NB4 (cell line): ENCODE results near the gene TBX10.

Experiments
- DNase-seq: peaks from one replicate; pipeline ENCODE4 v3.0.0; 2010; ENCODE audit warnings: low read depth
- H3K4me3 ChIP-seq: one replicate; pipeline ENCODE4 v1.5.1; 2011; ENCODE audit warnings: mild to moderate bottlenecking, low read depth, low read length, moderate library complexity
- CTCF ChIP-seq: IDR thresholded peaks from one replicate; pipeline ENCODE4 v1.5.1; 2012; ENCODE audit warnings: low read depth, low read length
- MYC ChIP-seq: IDR thresholded peaks from 2 replicates; pipeline ENCODE4 v1.6.1; 2011; ENCODE audit warnings: low read depth, low read length
- POLR2A ChIP-seq: IDR thresholded peaks from 2 replicates; pipeline ENCODE4 v1.6.1; 2011; ENCODE audit warnings: mild to moderate bottlenecking; ENCODE audit not compliant: insufficient read length; ENCODE audit errors: extremely low read depth
- TF ChIP-seq, protein P1 (sequence below): IDR thresholded peaks from 2 replicates; pipeline ENCODE4 v1.6.1; 2011; ENCODE audit warnings: low read depth, low read length

The TBX10 gene

DNA sequence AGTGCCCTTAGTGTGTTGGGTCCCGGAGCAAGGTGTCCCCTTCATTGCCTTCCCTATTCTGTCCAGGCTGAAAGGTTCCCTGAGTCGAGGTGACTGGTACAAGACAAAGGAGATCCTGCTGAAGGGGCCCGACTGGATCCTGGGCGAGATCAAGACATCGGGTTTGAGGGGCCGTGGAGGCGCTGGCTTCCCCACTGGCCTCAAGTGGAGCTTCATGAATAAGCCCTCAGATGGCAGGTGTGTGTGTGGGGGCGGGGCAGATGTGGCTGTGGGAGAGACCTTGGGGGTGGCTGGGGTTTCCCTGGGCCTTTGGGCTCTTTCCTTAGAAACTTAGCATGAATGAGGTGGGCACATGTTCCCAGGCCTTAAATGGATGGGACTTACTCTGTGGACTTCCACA, 31.1 kb downstream of the TBX10 start:
- TF ChIP-seq POLR2A = no peak
- no peak for TF ChIP-seq MYC
- TF ChIP-seq, protein P1, sequence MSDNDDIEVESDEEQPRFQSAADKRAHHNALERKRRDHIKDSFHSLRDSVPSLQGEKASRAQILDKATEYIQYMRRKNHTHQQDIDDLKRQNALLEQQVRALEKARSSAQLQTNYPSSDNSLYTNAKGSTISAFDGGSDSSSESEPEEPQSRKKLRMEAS = no peak
- no peak for TF ChIP-seq CTCF
- no peak for DNase-seq
- H3K4me3 ChIP-seq = no peak overlapping the region

DNA sequence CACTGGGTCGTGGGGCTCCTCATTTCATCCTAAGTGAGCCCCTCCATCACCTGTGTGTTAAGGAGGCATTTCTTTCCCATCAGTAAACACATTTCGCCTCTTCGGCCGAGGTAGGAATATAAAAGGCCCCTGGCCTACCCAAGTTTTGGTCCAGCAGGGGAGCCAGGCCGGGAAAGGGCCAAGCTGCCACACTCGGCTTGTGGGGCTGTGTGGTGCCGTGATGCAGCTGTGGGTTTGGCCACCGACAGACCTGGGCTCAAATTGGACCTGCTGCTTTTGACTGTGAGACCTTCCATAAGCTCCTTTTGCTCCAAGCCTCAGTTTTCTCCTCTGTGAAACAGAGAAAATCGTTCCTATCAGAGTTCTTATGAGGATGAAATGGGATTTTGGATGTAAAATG, 32.1 kb downstream of the TBX10 start:
- peak overlapping the region; percentile 92 for H3K4me3 ChIP-seq
- no peak for TF ChIP-seq POLR2A
- no peak for TF ChIP-seq CTCF
- TF ChIP-seq, protein P1 = no peak
- no peak for TF ChIP-seq MYC
- DNase-seq = no peak

DNA sequence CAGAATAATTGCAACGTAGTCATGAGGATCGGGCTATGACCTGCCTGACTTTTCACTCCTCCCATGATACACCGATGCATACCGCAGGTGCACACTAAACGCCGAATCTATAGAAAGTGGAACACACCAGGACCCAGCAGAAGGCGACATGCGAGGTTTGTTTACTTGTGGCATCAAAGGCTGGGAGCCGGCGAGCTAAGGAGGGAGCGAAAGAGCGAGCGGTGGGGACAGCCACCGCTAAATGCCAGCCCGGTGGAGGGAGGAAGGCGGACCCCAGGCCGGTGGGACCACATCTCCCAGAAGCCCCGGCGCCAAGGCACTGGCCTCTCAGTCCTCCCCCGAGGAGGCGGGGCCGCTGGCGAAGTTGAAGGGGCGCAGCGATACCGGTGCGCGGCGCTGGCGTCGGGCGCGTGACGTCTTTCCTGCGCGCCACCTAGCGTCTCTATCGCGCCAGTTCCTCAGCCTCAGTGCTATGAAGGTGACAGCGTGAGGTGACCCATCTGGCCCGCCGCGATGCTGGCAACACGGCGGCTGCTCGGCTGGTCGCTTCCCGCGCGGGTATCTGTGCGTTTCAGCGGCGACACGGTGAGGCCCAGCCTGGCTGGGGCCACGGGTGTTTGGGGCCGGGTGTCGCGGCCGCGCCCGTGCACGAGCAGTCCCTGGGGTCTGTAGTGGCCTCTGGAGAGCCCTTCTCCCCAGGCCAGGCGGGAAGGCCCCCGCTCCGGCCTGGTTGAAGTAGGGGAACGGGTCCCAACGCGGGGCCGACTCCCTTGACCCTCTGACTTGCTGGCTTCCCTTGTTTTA, 32.9 kb downstream of the TBX10 start, which contains the start of gene NDUFV1:
Gene NDUFV1, plus strand, starts transcription at position 445 of the 804 bp plus-strand sequence. Its CDS starts 69 bp downstream, at position 514.
- peak; percentile 97 for DNase-seq
- H3K4me3 ChIP-seq = peak within 1 kb of the TSS; percentile 92
- TF ChIP-seq CTCF (peak; percentile 31), MYC (peak; percentile 71), POLR2A (peak; percentile 86)
- TF ChIP-seq, protein P1 = peak; percentile 80

GRCh38 chr11:67606093-67606491, 33.5 kb downstream of the TBX10 start:
- DNase-seq = no peak
- TF ChIP-seq MYC (no peak), POLR2A (no peak), CTCF (no peak)
- TF ChIP-seq, protein P1 = no peak
- H3K4me3 ChIP-seq = peak overlapping the region; percentile 92

DNA sequence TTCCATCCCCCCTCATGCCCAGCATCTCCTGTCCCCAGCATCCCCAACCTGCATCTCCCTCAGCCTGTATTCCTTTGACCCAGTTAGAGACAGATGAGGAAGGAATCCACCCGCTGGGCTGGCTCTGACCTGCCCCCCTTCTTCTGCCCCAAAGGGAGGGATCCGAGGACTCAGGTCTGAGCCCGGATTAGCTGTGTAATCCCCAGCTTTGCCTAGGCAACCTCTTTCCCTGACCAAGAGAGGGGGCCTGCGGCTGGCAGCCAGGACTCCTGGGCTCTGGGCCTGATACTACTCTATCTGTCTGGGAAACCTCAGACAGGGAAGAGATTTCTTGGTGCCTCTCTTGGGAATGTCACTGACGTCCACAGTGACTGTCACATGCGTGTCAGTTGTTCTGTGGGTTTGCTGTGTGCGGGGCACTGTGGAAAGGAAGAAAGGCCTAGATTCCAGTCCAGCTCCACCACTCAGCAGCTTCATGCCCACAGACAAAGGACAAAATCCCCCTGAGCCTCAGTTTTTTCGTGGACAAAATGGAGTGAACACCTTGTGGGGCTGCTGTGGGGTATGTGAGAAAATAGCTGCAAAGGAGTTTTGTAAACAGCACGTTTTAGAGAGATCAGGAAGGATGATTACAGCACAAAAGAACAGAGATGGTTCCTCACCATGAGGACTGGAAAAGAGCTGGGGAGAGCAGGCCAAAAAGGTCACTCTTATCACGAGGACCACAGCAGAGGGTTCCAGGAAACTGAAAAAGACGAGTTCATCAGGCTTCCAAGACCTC, 34.1 kb downstream of the TBX10 start:
- H3K4me3 ChIP-seq = no peak overlapping the region
- no peak for TF ChIP-seq POLR2A
- TF ChIP-seq, protein P1 = no peak
- TF ChIP-seq MYC = no peak
- no peak for TF ChIP-seq CTCF
- no peak for DNase-seq
